Stomach (tissue), 4 donors: ENCODE results near the gene ARHGAP29.

Source experiments
- CTCF ChIP-seq, 7 experiments: fragments of 450-650 bp in 4 of 7; fragments of 200-600 bp in 3 of 7; sonication (generic) in 3 of 7; IDR thresholded peaks; one replicate each; pipeline ENCODE4 v1.5.1; 2016 to 2019; ENCODE audit warnings: antibody characterized with exemption in 7 of 7, control low read depth in 2 of 7, mild to moderate bottlenecking in 1 of 7
- EP300 ChIP-seq: sonication (generic); formaldehyde crosslinking; IDR thresholded peaks from one replicate; pipeline ENCODE4 v1.6.1; 2017; ENCODE audit warnings: antibody characterized with exemption
- POLR2A ChIP-seq, 4 donors: fragments of 450-650 bp; IDR thresholded peaks; one replicate each; pipeline ENCODE4 v1.6.1; 2016; ENCODE audit warnings: antibody characterized with exemption in 4 of 4, control low read depth in 2 of 4, mild to moderate bottlenecking in 1 of 4, moderate library complexity in 1 of 4
- POLR2AphosphoS5 ChIP-seq, 3 donors: sonication (generic); formaldehyde crosslinking; IDR thresholded peaks; one replicate each; pipeline ENCODE4 v1.6.1; 2016; ENCODE audit warnings: antibody characterized with exemption in 3 of 3

- TF ChIP-seq EP300 (no peak), CTCF (IDR thresholded peaks at IDR 0.05) (no peak), POLR2A (IDR thresholded peaks at IDR 0.05) (no peak), POLR2AphosphoS5 (IDR thresholded peaks at IDR 0.05) (no peak)
Measured at GRCh38 chr1:94122201-94122970, 115.0 kb downstream of the ARHGAP29 start.
